ENCODE data around the gene DDX1. TPM values are rescaled to one million over a fixed set of nuclear protein-coding genes. Genes with fewer than 3 reads are reported as not detected.

The DDX1 gene
- total and polyA plus RNA-seq, 2 donors (not counting 1 experiment from before 2014, with no cell fraction given) = 13.2 to 52.6 TPM

DNA sequence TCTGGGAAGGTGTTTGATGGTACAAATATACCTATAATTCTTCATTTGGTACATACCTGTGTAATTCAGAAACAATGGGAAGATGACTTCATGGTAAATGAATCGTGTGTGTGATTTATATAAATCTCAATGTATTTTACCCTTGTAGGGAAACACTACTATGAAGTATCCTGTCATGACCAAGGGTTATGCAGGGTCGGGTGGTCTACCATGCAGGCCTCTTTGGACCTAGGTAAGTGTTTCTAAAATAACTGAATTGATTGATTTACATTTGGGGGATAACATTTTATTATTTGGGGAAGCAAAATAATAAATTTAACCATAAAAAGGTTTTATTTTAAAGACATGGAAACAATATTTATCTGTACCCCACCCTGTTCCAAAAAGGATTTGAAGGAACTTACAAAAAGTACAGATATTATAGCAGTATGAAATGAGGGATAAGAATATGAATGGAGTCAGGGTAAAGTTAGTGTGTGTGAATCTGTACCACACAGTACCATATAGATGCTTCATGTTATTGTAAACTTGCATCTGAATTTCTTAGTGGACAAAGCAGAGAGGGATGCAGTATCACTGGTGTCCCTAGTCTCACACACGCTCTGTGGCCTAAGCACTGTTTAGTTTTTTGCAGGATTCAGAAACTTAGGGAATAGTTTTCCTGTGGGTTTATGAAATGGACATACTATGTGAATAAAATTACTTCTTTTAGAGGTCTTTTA is 11.5 kb downstream of the DDX1 start:
- no peaks in the 10 kb centered on the region for H4K20me1 ChIP-seq (ENCODE audit: control insufficient read depth, insufficient read depth, low read length, poor library complexity, severe bottlenecking)
- POLR2A ChIA-PET = no interaction called here
- no peaks in the 10 kb centered on the region for H3K9me3 ChIP-seq (ENCODE audit: control extremely low read depth in 1 of 3, control insufficient read depth in 2 of 3, insufficient read depth in 1 of 3, low read length in 2 of 3)
- no peaks in the 10 kb centered on the region for H3K4me1 ChIP-seq (ENCODE audit: control insufficient read depth in 2 of 2, insufficient read depth in 2 of 2, low read length in 2 of 2)
- H3K4me1 Mint-ChIP-seq = no peaks in the 10 kb centered on the region
- CTCF ChIA-PET = no interaction called here
- no peak overlapping the region for H3K27ac ChIP-seq (ENCODE audit: low read length in 2 of 2)
- no CpG with 5 or more reads among the region's 3 CpGs for WGBS (ENCODE audit: insufficient coverage)
- H3K4me3 ChIP-seq (ENCODE audit: control extremely low read depth in 1 of 5, extremely low read depth in 1 of 5, insufficient read depth in 1 of 5, low read depth in 2 of 5, low read length in 4 of 5) = no peak overlapping the region
- no peak overlapping the region for H3K27ac Mint-ChIP-seq
- H3K27me3 ChIP-seq (replicated peaks in 1 of 4; ENCODE audit: control extremely low read depth in 1 of 4, control insufficient read depth in 3 of 4, insufficient read depth in 4 of 4, low read length in 3 of 4) = no peaks in the 10 kb centered on the region
- no peak overlapping the region for H3K4me3 Mint-ChIP-seq
- no peak overlapping the region for H3K4me2 ChIP-seq (replicated peaks; ENCODE audit: low read depth, low read length, poor library complexity, severe bottlenecking)
- no peak overlapping the region for H3K9ac ChIP-seq (ENCODE audit: low read length)
- no peak for ATAC-seq (ENCODE audit: low read depth)
- H2AFZ ChIP-seq (ENCODE audit: insufficient read depth, low read depth, low read length, poor library complexity, severe bottlenecking) = no peak overlapping the region
- peaks cover 12 to 90% of the 10 kb centered on the region in 2 experiments for H3K36me3 ChIP-seq (replicated peaks in 1 of 2; ENCODE audit: control extremely low read depth in 1 of 2, control insufficient read depth in 1 of 2, extremely low read depth in 1 of 2, insufficient read depth in 2 of 2, low read length in 1 of 2)
- intact Hi-C loops (cut with micrococcal nuclease) = no loop called here
- TF ChIP-seq, protein P1, sequence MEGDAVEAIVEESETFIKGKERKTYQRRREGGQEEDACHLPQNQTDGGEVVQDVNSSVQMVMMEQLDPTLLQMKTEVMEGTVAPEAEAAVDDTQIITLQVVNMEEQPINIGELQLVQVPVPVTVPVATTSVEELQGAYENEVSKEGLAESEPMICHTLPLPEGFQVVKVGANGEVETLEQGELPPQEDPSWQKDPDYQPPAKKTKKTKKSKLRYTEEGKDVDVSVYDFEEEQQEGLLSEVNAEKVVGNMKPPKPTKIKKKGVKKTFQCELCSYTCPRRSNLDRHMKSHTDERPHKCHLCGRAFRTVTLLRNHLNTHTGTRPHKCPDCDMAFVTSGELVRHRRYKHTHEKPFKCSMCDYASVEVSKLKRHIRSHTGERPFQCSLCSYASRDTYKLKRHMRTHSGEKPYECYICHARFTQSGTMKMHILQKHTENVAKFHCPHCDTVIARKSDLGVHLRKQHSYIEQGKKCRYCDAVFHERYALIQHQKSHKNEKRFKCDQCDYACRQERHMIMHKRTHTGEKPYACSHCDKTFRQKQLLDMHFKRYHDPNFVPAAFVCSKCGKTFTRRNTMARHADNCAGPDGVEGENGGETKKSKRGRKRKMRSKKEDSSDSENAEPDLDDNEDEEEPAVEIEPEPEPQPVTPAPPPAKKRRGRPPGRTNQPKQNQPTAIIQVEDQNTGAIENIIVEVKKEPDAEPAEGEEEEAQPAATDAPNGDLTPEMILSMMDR (IDR thresholded peaks at IDR 0.05) = no peak
- TF ChIP-seq EZH2 (IDR thresholded peaks at IDR 0.05; ENCODE audit: borderline replicate concordance, insufficient read depth, low read depth, low read length, poor library complexity, severe bottlenecking) = no peak
- peaks cover 4% of the 10 kb centered on the region for H3K79me2 ChIP-seq (ENCODE audit: control insufficient read depth, insufficient read depth, low read length)
- H3K9me3 Mint-ChIP-seq (ENCODE audit: insufficient read depth) = no peaks in the 10 kb centered on the region
- DNase-seq = no peak
- no peaks in the 10 kb centered on the region for H3K27me3 Mint-ChIP-seq

DNA sequence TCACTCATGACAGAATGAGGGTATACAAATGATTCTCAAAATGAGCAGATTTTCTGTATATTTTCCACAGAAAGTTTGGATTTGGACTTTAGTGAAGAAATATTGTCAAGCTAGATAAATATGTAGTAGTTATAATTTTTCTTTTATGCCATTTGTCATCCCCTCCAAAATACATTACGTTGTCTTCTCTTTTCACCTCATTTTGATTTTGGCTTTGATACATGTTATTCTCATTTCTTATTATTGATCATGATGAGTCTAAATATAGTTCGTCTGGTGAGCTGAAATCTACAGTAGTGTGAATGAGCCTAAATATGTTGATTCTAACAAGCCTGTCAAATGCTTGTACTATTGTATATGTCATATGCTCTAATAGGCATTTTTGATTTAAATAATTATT is 12.3 kb downstream of the DDX1 start:
- WGBS (ENCODE audit: insufficient coverage) = no CpG with 5 or more reads among the region's 2 CpGs
- H3K9me3 ChIP-seq (ENCODE audit: control extremely low read depth in 1 of 3, control insufficient read depth in 2 of 3, insufficient read depth in 1 of 3, low read length in 2 of 3) = no peaks in the 10 kb centered on the region
- intact Hi-C loops (cut with micrococcal nuclease) = no loop called here
- no peaks in the 10 kb centered on the region for H3K27me3 ChIP-seq (replicated peaks in 1 of 4; ENCODE audit: control extremely low read depth in 1 of 4, control insufficient read depth in 3 of 4, insufficient read depth in 4 of 4, low read length in 3 of 4)
- TF ChIP-seq, protein P1 (IDR thresholded peaks at IDR 0.05) = no peak
- TF ChIP-seq EZH2 (IDR thresholded peaks at IDR 0.05; ENCODE audit: borderline replicate concordance, insufficient read depth, low read depth, low read length, poor library complexity, severe bottlenecking) = no peak
- H3K9ac ChIP-seq (ENCODE audit: low read length) = no peak overlapping the region
- H3K4me1 Mint-ChIP-seq = no peaks in the 10 kb centered on the region
- no peak for ATAC-seq (ENCODE audit: low read depth)
- H3K36me3 ChIP-seq (replicated peaks in 1 of 2; ENCODE audit: control extremely low read depth in 1 of 2, control insufficient read depth in 1 of 2, extremely low read depth in 1 of 2, insufficient read depth in 2 of 2, low read length in 1 of 2) = peaks cover 14 to 92% of the 10 kb centered on the region in 2 experiments
- no peaks in the 10 kb centered on the region for H4K20me1 ChIP-seq (ENCODE audit: control insufficient read depth, insufficient read depth, low read length, poor library complexity, severe bottlenecking)
- no peak for DNase-seq
- H2AFZ ChIP-seq (ENCODE audit: insufficient read depth, low read depth, low read length, poor library complexity, severe bottlenecking) = no peak overlapping the region
- H3K4me3 ChIP-seq (ENCODE audit: control extremely low read depth in 1 of 5, extremely low read depth in 1 of 5, insufficient read depth in 1 of 5, low read depth in 2 of 5, low read length in 4 of 5) = no peak overlapping the region
- no peaks in the 10 kb centered on the region for H3K9me3 Mint-ChIP-seq (ENCODE audit: insufficient read depth)
- POLR2A ChIA-PET = no interaction called here
- no peak overlapping the region for H3K4me2 ChIP-seq (replicated peaks; ENCODE audit: low read depth, low read length, poor library complexity, severe bottlenecking)
- no peaks in the 10 kb centered on the region for H3K4me1 ChIP-seq (ENCODE audit: control insufficient read depth in 2 of 2, insufficient read depth in 2 of 2, low read length in 2 of 2)
- no peak overlapping the region for H3K4me3 Mint-ChIP-seq
- H3K27ac Mint-ChIP-seq = no peak overlapping the region
- CTCF ChIA-PET = no interaction called here
- H3K27me3 Mint-ChIP-seq = no peaks in the 10 kb centered on the region
- H3K79me2 ChIP-seq (ENCODE audit: control insufficient read depth, insufficient read depth, low read length) = peaks cover 4% of the 10 kb centered on the region
- no peak overlapping the region for H3K27ac ChIP-seq (ENCODE audit: low read length in 2 of 2)
